GM18511 (cell line): ENCODE results near the gene DNAH10.

Source experiments
- ATAC-seq: cut with Tn5 transposase; IDR thresholded peaks from one replicate; pipeline ENCODE4 v1.9.1; 2021; ENCODE audit warnings: mild to moderate bottlenecking, moderate library complexity; ENCODE audit not compliant: unreplicated experiment

Gene DNAH10

GRCh38 chr12:123743002-123743401 is 19.1 kb upstream of the DNAH10 start:
- ATAC-seq = no peak

GRCh38 chr12:123744836-123745235 is 17.3 kb upstream of the DNAH10 start:
- no peak for ATAC-seq

GRCh38 chr12:123747309-123747708 is 14.8 kb upstream of the DNAH10 start:
- no peak for ATAC-seq

- ATAC-seq = no peak
Observed at GRCh38 chr12:123748161-123748560, 13.9 kb upstream of the DNAH10 start.

- no peak for ATAC-seq
Observed at GRCh38 chr12:123748661-123749060, 13.4 kb upstream of the DNAH10 start.

- no peak for ATAC-seq
Observed at GRCh38 chr12:123749355-123749754, 12.7 kb upstream of the DNAH10 start.

- ATAC-seq = no peak
Observed at GRCh38 chr12:123750159-123750656, 11.9 kb upstream of the DNAH10 start.

GRCh38 chr12:123752046-123752445 is 10.1 kb upstream of the DNAH10 start:
- no peak for ATAC-seq

- ATAC-seq = no peak
Observed at GRCh38 chr12:123754041-123754772, 7.9 kb upstream of the DNAH10 start.

GRCh38 chr12:123757561-123757960 is 4.5 kb upstream of the DNAH10 start:
- no peak for ATAC-seq

GRCh38 chr12:123760267-123760938 is 1.7 kb upstream of the DNAH10 start:
- ATAC-seq = no peak

- no peak for ATAC-seq
Observed at GRCh38 chr12:123762715-123763052, 583 bp downstream of the DNAH10 start.

- ATAC-seq = no peak
Observed at GRCh38 chr12:123763093-123763492, 992 bp downstream of the DNAH10 start.

- no peak for ATAC-seq
Observed at GRCh38 chr12:123764109-123764508, 2.0 kb downstream of the DNAH10 start.

GRCh38 chr12:123765504-123766035 is 3.5 kb downstream of the DNAH10 start:
- ATAC-seq = no peak

GRCh38 chr12:123767613-123768012 is 5.5 kb downstream of the DNAH10 start:
- ATAC-seq = peak; percentile 76

GRCh38 chr12:123771261-123771660 is 9.2 kb downstream of the DNAH10 start:
- ATAC-seq = no peak

- ATAC-seq = no peak
Observed at GRCh38 chr12:123772074-123772473, 10.0 kb downstream of the DNAH10 start.

GRCh38 chr12:123773375-123773774 is 11.3 kb downstream of the DNAH10 start:
- ATAC-seq = no peak

- no peak for ATAC-seq
Observed at GRCh38 chr12:123779551-123779950, 17.4 kb downstream of the DNAH10 start.

- no peak for ATAC-seq
Observed at GRCh38 chr12:123782997-123783792, 21.1 kb downstream of the DNAH10 start.
